NCI-H128 (cell line): ENCODE measurements around the gene ACTG2.
A peak's percentile ranks its signal among the peaks of the same experiment; 100 is the strongest.
"Not testable (repeated sequence)": the region's sequence is repeated elsewhere in the genome, so short reads cannot be mapped to it uniquely, and the experiment has no call there.

ENCODE experiments used
- DNase-seq: peaks from one replicate; lab custom pipeline; 2025; ENCODE audit not compliant: unreplicated experiment; lab: John Stamatoyannopoulos, UW

The ACTG2 gene

DNA sequence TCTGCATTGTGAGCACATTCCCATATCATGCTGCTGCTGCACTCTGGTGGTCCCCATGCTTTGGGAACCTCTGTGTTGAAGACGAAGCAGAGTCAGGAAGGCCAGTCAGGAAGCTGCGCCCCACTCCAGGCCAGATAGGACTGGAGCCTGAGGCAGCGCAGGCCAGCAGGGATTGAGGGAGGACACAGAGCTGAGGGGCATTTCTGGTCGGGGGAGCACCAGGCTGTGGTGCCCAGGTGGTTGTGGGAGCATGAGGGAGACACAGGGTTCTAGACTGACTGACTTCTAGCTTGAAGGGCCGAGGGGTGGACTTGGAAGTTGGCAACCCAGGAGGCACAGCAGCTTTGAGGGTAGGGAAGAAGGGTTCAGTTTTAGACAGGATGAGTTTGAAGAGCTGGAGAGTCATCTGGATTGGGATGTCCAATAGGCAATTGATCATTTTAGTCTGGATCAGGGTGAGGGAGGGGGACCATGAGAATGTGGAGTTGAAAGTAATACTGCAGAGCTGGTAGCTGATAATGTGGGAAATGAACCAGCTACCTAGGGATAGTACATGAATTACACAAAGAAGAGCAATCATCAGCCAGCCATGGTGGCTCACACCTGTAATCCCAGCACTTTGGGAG, 1.4 kb upstream of the ACTG2 start:
- no peak for DNase-seq

DNA sequence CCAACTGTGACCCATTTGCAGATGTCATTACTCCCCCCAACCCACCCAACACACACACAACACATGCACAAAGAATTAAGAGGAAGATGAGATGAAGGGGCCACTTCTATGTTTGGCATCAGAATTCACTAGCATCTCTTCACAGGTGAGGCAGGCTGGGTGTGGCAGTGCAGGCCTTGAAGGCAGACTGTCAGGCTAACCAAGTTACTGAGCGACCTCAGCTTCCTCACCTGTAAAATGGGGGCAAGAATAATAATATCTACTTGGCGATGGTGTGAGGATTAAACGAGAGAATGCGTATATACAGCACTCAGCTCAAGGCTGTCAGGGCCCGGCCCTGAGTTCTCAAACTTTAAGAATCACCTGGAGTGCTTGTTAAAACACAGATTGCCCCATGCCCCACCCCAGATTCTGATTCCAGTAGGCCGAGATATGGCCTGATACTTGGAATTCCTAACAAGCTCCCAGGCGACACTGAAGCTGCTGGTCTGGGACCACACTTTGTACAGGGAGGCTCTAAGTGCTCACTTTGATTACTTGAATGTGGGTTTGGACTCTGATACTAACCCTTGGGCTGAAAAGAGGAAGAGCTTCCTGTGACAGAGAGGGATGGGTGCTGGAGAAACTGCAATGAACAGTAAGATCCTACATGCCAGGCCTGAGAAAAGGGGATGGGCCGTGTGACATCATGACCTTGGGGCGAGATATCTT, 1.1 kb downstream of the ACTG2 start:
- DNase-seq, result no peak

GRCh38 chr2:73894475-73894850, 1.7 kb downstream of the ACTG2 start:
- DNase-seq, result no peak

DNA sequence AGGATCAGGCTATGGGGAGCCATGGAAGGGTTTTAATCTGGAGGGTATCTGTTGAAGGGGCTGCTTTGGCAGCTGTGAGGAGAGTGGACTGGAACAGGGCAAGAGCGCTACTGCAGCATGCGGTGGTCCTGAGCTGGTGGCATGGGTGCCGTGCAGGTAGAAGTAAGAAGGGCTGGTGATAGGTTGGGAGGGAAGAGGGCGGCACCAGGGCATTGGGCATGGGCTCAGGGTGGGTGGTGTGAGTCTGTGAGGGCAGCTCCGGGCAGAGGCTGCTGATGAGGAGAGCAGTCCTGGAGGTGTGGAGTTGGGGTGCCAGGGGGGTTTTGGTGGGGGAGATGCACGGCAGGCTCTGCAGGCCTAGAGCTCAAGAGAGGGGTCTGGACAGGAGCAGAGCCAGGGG, 2.1 kb downstream of the ACTG2 start:
- no peak for DNase-seq

- no peak for DNase-seq
Observed at GRCh38 chr2:73895473-73895872, 2.7 kb downstream of the ACTG2 start.

DNA sequence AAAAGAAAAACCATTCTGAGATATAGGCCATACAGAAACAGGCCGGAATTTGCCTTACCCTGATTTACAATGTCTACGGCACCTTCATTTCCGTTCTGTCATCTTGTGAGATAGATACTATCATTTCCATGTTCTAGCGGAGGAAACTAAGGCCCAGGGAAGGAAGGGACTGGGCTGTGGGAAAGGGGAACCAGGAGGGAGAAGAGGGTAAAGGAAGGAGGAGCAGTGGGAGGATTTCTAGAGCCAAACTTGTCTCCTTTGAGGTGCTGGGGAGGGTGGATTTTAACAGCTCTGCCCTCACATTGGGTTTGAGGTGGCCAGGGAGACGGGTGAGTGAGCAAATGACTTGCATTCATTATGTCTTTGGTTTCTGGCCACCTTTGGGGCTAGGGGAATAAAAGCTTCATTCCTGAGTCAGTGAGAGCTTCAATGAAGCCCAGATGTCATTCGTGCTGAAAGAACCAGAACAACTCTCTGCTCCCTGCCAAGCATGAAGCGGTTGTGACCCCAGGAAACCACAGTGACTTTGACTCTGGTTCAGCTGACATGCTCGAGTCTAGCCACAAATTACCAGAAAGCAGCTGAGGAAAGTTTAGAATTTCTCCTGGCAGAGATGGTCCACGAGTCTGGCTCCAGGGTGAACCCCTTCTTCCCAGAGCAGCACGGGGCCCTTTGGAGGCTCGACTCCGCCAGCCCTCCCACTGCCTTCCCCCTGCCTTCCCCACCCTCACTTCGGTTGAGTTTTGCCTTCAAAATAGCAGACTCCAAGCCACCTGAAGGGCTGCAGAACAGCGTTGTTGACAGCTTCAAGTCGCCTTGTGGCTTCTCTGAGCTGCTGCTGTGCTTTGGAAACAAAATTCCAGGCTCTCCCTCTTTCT, 3.8 kb downstream of the ACTG2 start:
- no peak for DNase-seq

GRCh38 chr2:73897240-73897583, 4.4 kb downstream of the ACTG2 start:
- no peak for DNase-seq

DNA sequence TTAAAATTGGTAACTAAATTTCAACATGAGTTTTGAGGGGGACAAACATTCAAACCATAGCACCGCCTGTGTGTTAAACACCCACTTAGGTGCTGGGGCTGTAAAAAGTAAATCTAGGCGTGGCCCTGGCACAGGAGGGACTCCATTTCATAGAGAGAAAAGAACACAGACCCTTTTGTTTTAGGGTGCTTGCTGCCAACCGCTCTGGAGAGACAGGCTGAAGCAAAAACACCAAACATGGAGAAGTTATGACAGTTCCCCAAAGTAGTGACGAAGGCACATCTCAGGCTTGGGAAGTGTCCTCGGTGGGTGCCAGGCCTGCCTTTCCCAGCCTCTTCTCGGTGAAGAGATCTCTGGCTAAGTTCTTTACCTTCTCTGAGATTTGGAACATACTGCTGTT, 5.1 kb downstream of the ACTG2 start:
- no peak for DNase-seq

- no peak for DNase-seq
Observed at GRCh38 chr2:73899801-73900336, 7.1 kb downstream of the ACTG2 start.

- no peak for DNase-seq
Observed at GRCh38 chr2:73901143-73901542, 8.3 kb downstream of the ACTG2 start.

DNA sequence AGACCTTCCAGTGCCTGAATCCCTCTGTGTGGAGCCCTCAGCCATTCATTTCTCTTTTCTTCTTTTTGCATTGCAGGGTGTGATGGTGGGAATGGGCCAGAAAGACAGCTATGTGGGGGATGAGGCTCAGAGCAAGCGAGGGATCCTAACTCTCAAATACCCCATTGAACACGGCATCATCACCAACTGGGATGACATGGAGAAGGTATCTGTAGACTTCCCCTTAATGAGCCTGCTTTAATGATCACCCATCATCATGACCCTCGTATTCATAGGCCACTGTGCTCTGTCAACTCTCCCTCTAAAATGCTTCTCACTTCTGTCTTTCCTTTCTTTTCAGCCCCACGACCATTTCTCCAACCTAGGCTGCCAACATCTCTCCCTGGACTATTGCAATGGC, 9.5 kb downstream of the ACTG2 start:
- no peak for DNase-seq

- DNase-seq, result no peak
Observed at GRCh38 chr2:73903313-73903712, 10.5 kb downstream of the ACTG2 start.

DNA sequence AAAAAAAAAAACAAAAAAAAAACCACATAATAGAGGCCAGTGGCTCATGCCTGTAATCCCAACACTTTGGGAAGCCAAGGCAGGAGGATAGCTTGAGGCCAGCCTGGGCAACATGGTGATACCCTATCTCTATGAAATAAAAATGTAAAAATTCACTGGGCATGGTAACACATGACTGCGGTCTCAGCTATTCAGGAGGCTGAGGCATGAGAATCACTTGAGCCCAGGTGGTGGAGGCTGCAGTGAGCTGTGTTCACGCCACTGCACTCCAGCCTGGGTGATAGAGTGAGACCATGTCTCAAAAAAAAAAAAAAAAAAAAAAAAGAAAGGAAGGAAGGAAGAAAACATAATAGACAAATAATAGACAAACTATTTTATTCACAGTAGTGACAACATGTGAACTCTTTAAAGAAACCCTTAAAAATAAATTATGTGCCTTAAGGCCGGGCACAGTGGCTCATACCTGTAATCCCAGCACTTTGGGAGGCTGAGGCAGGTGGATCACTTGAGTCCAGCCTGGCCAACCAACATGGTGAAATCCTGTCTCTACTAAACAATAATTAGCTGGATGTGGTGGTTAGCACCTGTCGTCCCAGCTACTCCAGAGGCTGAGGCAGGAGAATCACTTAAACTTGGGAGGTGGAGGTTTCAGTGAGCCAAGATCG, 11.3 kb downstream of the ACTG2 start:
- not testable (repeated sequence) for DNase-seq

GRCh38 chr2:73904952-73905351, 12.1 kb downstream of the ACTG2 start:
- no peak for DNase-seq

- no peak for DNase-seq
Observed at GRCh38 chr2:73906847-73907505, 14.2 kb downstream of the ACTG2 start.

- DNase-seq, result peak; percentile 26
Observed at GRCh38 chr2:73907840-73908452, 15.1 kb downstream of the ACTG2 start.

GRCh38 chr2:73908689-73909652, 16.2 kb downstream of the ACTG2 start:
- no peak for DNase-seq

GRCh38 chr2:73910873-73911547, 18.2 kb downstream of the ACTG2 start:
- DNase-seq, result no peak
